Activated CD8-positive, alpha-beta memory T cell treated with anti-CD3 and anti-CD28 coated beads, Interleukin-2, amount 50 U/mL, for 1 hour (primary cell): ENCODE measurements around the gene WFDC5.
"Not testable (repeated sequence)": the region's sequence is repeated elsewhere in the genome, so short reads cannot be mapped to it uniquely, and the experiment has no call there.

Experiments
- DNase-seq: peaks from one replicate; pipeline ENCODE4 v3.0.0-alpha.2; 2020; ENCODE audit errors: extremely low read depth

WFDC5 gene

GRCh38 chr20:45087814-45088213 is 27.2 kb downstream of the WFDC5 start:
- DNase-seq, result no peak

- DNase-seq, result no peak
Measured at GRCh38 chr20:45087097-45087790, 27.7 kb downstream of the WFDC5 start.

- no peak for DNase-seq
Measured at GRCh38 chr20:45085867-45086266, 29.1 kb downstream of the WFDC5 start.

GRCh38 chr20:45085289-45085688 is 29.7 kb downstream of the WFDC5 start:
- DNase-seq, result no peak

GRCh38 chr20:45083127-45083526 is 31.8 kb downstream of the WFDC5 start:
- DNase-seq, result no peak

- DNase-seq, result no peak
Measured at GRCh38 chr20:45082468-45082867, 32.5 kb downstream of the WFDC5 start.

- DNase-seq, result no peak
Measured at GRCh38 chr20:45080867-45081624, 33.9 kb downstream of the WFDC5 start.

- DNase-seq, result no peak
Measured at GRCh38 chr20:45077559-45077958, 37.4 kb downstream of the WFDC5 start.

GRCh38 chr20:45073221-45073620 is 41.8 kb downstream of the WFDC5 start:
- no peak for DNase-seq

- no peak for DNase-seq
Measured at GRCh38 chr20:45072066-45072465, 42.9 kb downstream of the WFDC5 start.

GRCh38 chr20:45070932-45071632 is 43.9 kb downstream of the WFDC5 start:
- no peak for DNase-seq

GRCh38 chr20:45069261-45069660 is 45.7 kb downstream of the WFDC5 start:
- no peak for DNase-seq

- no peak for DNase-seq
Measured at GRCh38 chr20:45067558-45067957, 47.4 kb downstream of the WFDC5 start.

GRCh38 chr20:45067087-45067486 is 47.9 kb downstream of the WFDC5 start:
- no peak for DNase-seq

GRCh38 chr20:45066372-45066771 is 48.6 kb downstream of the WFDC5 start:
- no peak for DNase-seq

GRCh38 chr20:45064812-45065211 is 50.2 kb downstream of the WFDC5 start:
- DNase-seq, result no peak

GRCh38 chr20:45063107-45063506 is 51.9 kb downstream of the WFDC5 start:
- not testable (repeated sequence) for DNase-seq

- DNase-seq, result no peak
Measured at GRCh38 chr20:45061244-45061643, 53.7 kb downstream of the WFDC5 start.

GRCh38 chr20:45060294-45060693 is 54.7 kb downstream of the WFDC5 start:
- DNase-seq, result no peak
